ENCODE measurements around the gene ARSG. TPM values are rescaled to one million over a fixed set of nuclear protein-coding genes. Genes with fewer than 3 reads are reported as not detected.

ARSG gene
- total and polyA plus RNA-seq, 2 donors (not counting 3 experiments of a cell fraction or from before 2014, with no cell fraction given), result 3.9 to 7.0 TPM

DNA sequence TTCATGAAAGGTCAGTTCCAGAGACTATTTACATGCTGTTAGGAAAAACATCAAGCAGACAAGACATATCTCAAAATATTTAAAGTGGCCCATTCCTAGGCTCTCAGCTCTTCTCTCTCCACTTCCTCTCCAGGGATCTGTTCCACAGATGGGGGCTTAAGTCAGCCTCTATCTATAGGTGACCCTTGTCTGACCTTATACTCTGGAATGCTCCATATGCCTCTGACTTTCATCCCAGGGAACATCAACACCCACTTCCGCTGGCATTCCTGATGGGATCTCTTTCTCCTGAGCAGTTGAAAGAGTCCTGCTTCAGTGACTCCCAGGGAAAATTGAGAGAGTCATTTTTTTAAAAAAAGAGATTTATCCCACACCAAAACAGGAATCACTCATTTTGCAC, 177.5 kb downstream of the ARSG start:
- no peak overlapping the region for H3K4me3 ChIP-seq (replicated peaks in 1 of 3; ENCODE audit: insufficient read depth in 1 of 3, low read depth in 1 of 3, low read length in 3 of 3)
- no peaks in the 10 kb centered on the region for H4K20me1 ChIP-seq (replicated peaks; ENCODE audit: control insufficient read depth, extremely low read depth, insufficient read depth, low read length)
- no peak overlapping the region for H3K27ac ChIP-seq (ENCODE audit: insufficient read depth, low read depth, low read length)
- H3K9me3 ChIP-seq (replicated peaks; ENCODE audit: control insufficient read depth, insufficient read depth, low read length), result no peaks in the 10 kb centered on the region
- no peak for DNase-seq (ENCODE audit: low read depth, low spot score)
- TF ChIP-seq MYC (IDR thresholded peaks at IDR 0.05; ENCODE audit: low read depth, low read length) (no peak), POLR2AphosphoS5 (IDR thresholded peaks at IDR 0.05; ENCODE audit: insufficient read depth, low read depth, low read length) (no peak), FOS (IDR thresholded peaks at IDR 0.05; ENCODE audit: borderline replicate concordance, insufficient read depth, low read length) (no peak), POLR2A (IDR thresholded peaks at IDR 0.05; ENCODE audit: low read depth, low read length) (no peak), EZH2 (IDR thresholded peaks at IDR 0.05; ENCODE audit: borderline replicate concordance, low read depth, low read length, severe bottlenecking) (no peak), GATA2 (IDR thresholded peaks at IDR 0.05; ENCODE audit: insufficient read depth, insufficient read length, low read depth, low read length) (no peak), JUN (IDR thresholded peaks at IDR 0.05; ENCODE audit: borderline replicate concordance, insufficient read depth, insufficient read length, low read depth) (no peak)
- TF ChIP-seq, protein P1, sequence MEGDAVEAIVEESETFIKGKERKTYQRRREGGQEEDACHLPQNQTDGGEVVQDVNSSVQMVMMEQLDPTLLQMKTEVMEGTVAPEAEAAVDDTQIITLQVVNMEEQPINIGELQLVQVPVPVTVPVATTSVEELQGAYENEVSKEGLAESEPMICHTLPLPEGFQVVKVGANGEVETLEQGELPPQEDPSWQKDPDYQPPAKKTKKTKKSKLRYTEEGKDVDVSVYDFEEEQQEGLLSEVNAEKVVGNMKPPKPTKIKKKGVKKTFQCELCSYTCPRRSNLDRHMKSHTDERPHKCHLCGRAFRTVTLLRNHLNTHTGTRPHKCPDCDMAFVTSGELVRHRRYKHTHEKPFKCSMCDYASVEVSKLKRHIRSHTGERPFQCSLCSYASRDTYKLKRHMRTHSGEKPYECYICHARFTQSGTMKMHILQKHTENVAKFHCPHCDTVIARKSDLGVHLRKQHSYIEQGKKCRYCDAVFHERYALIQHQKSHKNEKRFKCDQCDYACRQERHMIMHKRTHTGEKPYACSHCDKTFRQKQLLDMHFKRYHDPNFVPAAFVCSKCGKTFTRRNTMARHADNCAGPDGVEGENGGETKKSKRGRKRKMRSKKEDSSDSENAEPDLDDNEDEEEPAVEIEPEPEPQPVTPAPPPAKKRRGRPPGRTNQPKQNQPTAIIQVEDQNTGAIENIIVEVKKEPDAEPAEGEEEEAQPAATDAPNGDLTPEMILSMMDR (IDR thresholded peaks at IDR 0.05; ENCODE audit: extremely low read depth in 1 of 2, insufficient read depth in 1 of 2, low read depth in 1 of 2, low read length in 2 of 2), result no peak
- TF ChIP-seq, protein P2, sequence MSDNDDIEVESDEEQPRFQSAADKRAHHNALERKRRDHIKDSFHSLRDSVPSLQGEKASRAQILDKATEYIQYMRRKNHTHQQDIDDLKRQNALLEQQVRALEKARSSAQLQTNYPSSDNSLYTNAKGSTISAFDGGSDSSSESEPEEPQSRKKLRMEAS (IDR thresholded peaks at IDR 0.05; ENCODE audit: insufficient read depth, insufficient read length), result no peak
- no peaks in the 10 kb centered on the region for H3K36me3 ChIP-seq (ENCODE audit: control insufficient read depth in 2 of 2, extremely low read depth in 1 of 2, insufficient read depth in 2 of 2, low read length in 2 of 2)
- no peak overlapping the region for H3K4me2 ChIP-seq (ENCODE audit: insufficient read depth, low read length)
- ChIA-PET CTCF (interaction anchor here (0.8 to 4.0 kb wide), 6 partner anchors 10 to 778 kb away, joined by 3 to 17 read pairs (median 4); no protein-coding TSS in a partner anchor), POLR2A (no interaction called here)
- no TSS peak for BruUV-seq (replicated peaks)
- H3K9ac ChIP-seq (replicated peaks; ENCODE audit: extremely low read depth, insufficient read depth, low read length), result no peak overlapping the region
- H3K9me1 ChIP-seq (replicated peaks; ENCODE audit: control insufficient read depth, extremely low read depth, insufficient read depth, low read length), result no peaks in the 10 kb centered on the region
- no peaks in the 10 kb centered on the region for H3K4me1 ChIP-seq (ENCODE audit: control insufficient read depth, extremely low read depth, insufficient read depth, low read length)
- no peak for FAIRE-seq
- peaks cover 6 to 8% of the 10 kb centered on the region in 2 experiments for H3K27me3 ChIP-seq (ENCODE audit: control insufficient read depth in 2 of 2, insufficient read depth in 2 of 2, low read length in 2 of 2)
- dilution Hi-C loops (cut with MboI; ENCODE audit: extremely low pct_ligation_motif_present, low sequenced_read_pairs), result no loop called here
- no peak overlapping the region for H2AFZ ChIP-seq (ENCODE audit: low read depth, low read length)
- intact Hi-C loops (cut with micrococcal nuclease), result loop anchor here (5.0 kb wide), 1 partner anchor 779 kb away; no protein-coding TSS in a partner anchor
- H3K79me2 ChIP-seq (ENCODE audit: control insufficient read depth, insufficient read depth, low read length), result no peaks in the 10 kb centered on the region

MicroRNAs within 50 kb of the gene (microRNA counts, 767-probe panel; counts per million panel counts)
- 723 counts per million, percentile 96 among the panel's probes with 10 or more counts for microRNA hsa-miR-635

Small RNA genes within 50 kb of the gene (microRNA-seq; reads per million reads assigned to microRNA genes)
- gene MIR635 (ENCODE audit: borderline number of aligned reads, borderline replicate concordance), result not detected

Small RNA genes within 50 kb of the gene (small RNA-seq; reads per million reads assigned to genes)
- not detected for gene MIR635 (ENCODE audit: insufficient read depth, insufficient read length, low read depth, low replicate concordance)

Other genes starting within 250 kb of the ARSG start
- gene AMZ2, start 43.5 kb upstream of the ARSG start, total RNA-seq, result 53.7 and 57.3 TPM in 2 replicates
- 37.0 and 46.7 TPM in 2 replicates for gene AMZ2, start 43.5 kb upstream of the ARSG start, polyA plus RNA-seq
- gene SLC16A6, start 368 bp upstream of the ARSG start, total RNA-seq, result 0.74 and 0.91 TPM in 2 replicates
- gene SLC16A6, start 368 bp upstream of the ARSG start, polyA plus RNA-seq, result 0.60 and 0.65 TPM in 2 replicates
- gene WIPI1, start 166.0 kb downstream of the ARSG start, total RNA-seq, result 41.5 and 49.9 TPM in 2 replicates
- gene WIPI1, start 166.0 kb downstream of the ARSG start, polyA plus RNA-seq, result 69.8 and 70.3 TPM in 2 replicates
- gene PRKAR1A, start 220.9 kb downstream of the ARSG start, total RNA-seq, result 238 and 257 TPM in 2 replicates
- gene PRKAR1A, start 220.9 kb downstream of the ARSG start, polyA plus RNA-seq, result 72.9 and 92.0 TPM in 2 replicates